Dermis blood vessel endothelial cell (primary cell): ENCODE data around the gene FKBP14. TPM values are rescaled to one million over a fixed set of nuclear protein-coding genes. Genes with fewer than 3 reads are reported as not detected.

Source experiments
- total RNA-seq: library from RNA; depleted of rRNA; stranded (reverse); fragments of >200 nt; gene quantifications from 2 replicates; pipeline ENCODE4 v1.2.3, GENCODE V29; 2014

The FKBP14 gene
- total RNA-seq, 1 donor from 2014 or later = 18.2 TPM

Other genes starting within 250 kb of the FKBP14 start
- gene WIPF3, start 220.2 kb downstream of the FKBP14 start, total RNA-seq = 0.17 TPM in 1 of 2 replicates, not detected in the other
- gene SCRN1, start 36.9 kb downstream of the FKBP14 start, total RNA-seq = 94.6 and 95.5 TPM in 2 replicates
- 19.1 and 22.8 TPM in 2 replicates for gene PLEKHA8, start 1.7 kb upstream of the FKBP14 start, total RNA-seq
- 11.4 and 13.9 TPM in 2 replicates for gene MTURN, start 108.3 kb upstream of the FKBP14 start, total RNA-seq